Stomach (tissue), 4 donors: ENCODE data around the gene RASA4.
"Not testable (repeated sequence)": the region's sequence is repeated elsewhere in the genome, so short reads cannot be mapped to it uniquely, and the experiment has no call there.

Experiments
- EP300 ChIP-seq: sonication (generic); formaldehyde crosslinking; IDR thresholded peaks from one replicate; pipeline ENCODE4 v1.6.1; 2017; ENCODE audit warnings: antibody characterized with exemption
- POLR2A ChIP-seq, 4 donors: fragments of 450-650 bp; IDR thresholded peaks; one replicate each; pipeline ENCODE4 v1.6.1; 2016; ENCODE audit warnings: antibody characterized with exemption in 4 of 4, control low read depth in 2 of 4, mild to moderate bottlenecking in 1 of 4, moderate library complexity in 1 of 4
- TF ChIP-seq, protein P1 (sequence below), 7 experiments: fragments of 450-650 bp in 4 of 7; fragments of 200-600 bp in 3 of 7; sonication (generic) in 3 of 7; IDR thresholded peaks; one replicate each; pipeline ENCODE4 v1.5.1; 2016 to 2019; ENCODE audit warnings: antibody characterized with exemption in 7 of 7, control low read depth in 2 of 7, mild to moderate bottlenecking in 1 of 7

DNA sequence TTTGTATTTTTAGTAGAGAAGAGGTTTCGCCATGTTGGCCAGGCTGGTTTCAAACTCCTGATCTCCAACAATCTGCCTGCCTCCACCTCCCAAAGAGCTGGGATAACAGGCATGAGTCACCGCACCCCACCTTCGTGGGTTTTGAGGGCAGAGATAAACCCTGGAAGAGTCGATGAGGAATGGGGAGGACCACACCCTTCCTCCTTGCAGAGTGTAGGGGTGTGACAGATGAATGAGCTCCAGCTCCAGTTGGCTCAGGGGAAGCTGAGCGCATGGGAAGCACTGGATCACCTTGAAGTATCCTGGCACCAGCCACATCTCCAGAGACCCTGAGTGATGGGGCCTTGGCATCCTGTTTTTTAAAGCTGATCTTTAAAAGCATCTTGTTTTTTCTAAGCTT lies 33.1 kb downstream of the RASA4 start:
- TF ChIP-seq, protein P1, sequence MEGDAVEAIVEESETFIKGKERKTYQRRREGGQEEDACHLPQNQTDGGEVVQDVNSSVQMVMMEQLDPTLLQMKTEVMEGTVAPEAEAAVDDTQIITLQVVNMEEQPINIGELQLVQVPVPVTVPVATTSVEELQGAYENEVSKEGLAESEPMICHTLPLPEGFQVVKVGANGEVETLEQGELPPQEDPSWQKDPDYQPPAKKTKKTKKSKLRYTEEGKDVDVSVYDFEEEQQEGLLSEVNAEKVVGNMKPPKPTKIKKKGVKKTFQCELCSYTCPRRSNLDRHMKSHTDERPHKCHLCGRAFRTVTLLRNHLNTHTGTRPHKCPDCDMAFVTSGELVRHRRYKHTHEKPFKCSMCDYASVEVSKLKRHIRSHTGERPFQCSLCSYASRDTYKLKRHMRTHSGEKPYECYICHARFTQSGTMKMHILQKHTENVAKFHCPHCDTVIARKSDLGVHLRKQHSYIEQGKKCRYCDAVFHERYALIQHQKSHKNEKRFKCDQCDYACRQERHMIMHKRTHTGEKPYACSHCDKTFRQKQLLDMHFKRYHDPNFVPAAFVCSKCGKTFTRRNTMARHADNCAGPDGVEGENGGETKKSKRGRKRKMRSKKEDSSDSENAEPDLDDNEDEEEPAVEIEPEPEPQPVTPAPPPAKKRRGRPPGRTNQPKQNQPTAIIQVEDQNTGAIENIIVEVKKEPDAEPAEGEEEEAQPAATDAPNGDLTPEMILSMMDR (IDR thresholded peaks at IDR 0.05), result not testable (repeated sequence)
- not testable (repeated sequence) for TF ChIP-seq EP300; POLR2A (IDR thresholded peaks at IDR 0.05)
